ENCODE data around the gene CCNJ.
"Not testable (repeated sequence)": the region's sequence is repeated elsewhere in the genome, so short reads cannot be mapped to it uniquely, and the experiment has no call there.

- TF ChIP-seq CTCF (IDR thresholded peaks at IDR 0.05; ENCODE audit: low read depth, low read length); EZH2phosphoT487 (IDR thresholded peaks at IDR 0.05; ENCODE audit: low read depth): not testable (repeated sequence)
Observed at GRCh38 chr10:95994376-95994775, 49.0 kb upstream of the CCNJ start.

All from OCI-LY3 (cell line).